Measurements from ENCODE around the gene CEP20.
"Not testable (repeated sequence)": the region's sequence is repeated elsewhere in the genome, so short reads cannot be mapped to it uniquely, and the experiment has no call there.

CEP20 gene

DNA sequence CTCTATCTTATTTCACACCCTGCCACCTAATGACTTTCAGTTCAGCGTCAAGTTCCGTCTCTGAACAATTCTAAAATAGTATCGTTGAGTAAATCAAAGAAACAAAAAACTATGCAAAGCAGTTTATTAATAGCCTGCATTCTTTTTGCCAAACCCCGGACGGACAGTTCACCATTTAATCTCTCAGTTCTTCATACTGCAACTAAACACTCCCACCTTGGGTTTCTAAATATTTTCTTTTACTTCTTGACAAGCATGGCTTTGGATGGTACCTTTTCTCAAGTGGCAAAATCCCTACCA is 32.7 kb downstream of the CEP20 start:
- no peak for DNase-seq (ENCODE audit: low read depth in 2 of 2)
- TF ChIP-seq, protein P1, sequence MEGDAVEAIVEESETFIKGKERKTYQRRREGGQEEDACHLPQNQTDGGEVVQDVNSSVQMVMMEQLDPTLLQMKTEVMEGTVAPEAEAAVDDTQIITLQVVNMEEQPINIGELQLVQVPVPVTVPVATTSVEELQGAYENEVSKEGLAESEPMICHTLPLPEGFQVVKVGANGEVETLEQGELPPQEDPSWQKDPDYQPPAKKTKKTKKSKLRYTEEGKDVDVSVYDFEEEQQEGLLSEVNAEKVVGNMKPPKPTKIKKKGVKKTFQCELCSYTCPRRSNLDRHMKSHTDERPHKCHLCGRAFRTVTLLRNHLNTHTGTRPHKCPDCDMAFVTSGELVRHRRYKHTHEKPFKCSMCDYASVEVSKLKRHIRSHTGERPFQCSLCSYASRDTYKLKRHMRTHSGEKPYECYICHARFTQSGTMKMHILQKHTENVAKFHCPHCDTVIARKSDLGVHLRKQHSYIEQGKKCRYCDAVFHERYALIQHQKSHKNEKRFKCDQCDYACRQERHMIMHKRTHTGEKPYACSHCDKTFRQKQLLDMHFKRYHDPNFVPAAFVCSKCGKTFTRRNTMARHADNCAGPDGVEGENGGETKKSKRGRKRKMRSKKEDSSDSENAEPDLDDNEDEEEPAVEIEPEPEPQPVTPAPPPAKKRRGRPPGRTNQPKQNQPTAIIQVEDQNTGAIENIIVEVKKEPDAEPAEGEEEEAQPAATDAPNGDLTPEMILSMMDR (IDR thresholded peaks at IDR 0.05; ENCODE audit: low read depth, low read length), result no peak
- H3K4me3 ChIP-seq (replicated peaks in 1 of 2; ENCODE audit: low read depth in 2 of 2, low read length in 2 of 2), result no peak overlapping the region

DNA sequence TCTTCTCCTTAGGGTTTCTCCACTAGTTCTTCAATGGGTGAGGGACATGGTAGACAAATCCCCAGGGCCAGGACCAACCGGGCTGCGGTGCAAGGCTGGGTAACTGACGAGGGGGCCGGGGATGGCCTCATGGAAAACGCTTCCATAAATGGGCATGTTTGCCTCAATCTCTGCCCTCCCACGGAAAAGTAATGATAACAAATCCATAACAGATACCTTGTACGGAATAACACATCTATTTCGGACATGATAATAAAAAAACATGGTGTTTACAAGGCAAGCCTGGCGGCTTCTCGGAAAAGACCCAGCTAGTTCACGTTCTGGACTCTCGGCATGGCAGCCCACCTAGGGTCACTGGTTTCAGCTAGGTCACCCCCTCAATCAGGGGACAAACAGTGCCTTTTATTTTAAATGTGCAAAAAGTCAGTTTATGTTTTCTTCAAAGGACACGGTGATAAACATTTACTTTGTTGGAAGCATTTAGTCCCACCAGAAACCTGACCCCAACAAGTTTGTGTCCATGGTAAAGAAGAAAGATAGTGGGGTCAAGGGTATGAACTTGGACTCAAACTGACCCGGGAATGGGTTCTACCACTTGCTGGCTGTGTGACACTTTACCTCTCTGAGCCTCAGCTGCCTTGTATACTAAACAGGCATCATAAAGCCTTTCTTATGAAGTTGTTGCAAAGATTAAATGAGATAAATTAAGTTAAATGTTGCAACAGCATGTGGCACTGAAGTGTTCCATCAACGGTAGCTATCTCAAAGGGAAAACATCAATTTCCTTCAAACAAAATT is 33.3 kb downstream of the CEP20 start:
- TF ChIP-seq, protein P1 (IDR thresholded peaks at IDR 0.05; ENCODE audit: low read depth, low read length), result no peak
- DNase-seq (ENCODE audit: low read depth in 2 of 2), result no peak
- no peak overlapping the region for H3K4me3 ChIP-seq (replicated peaks in 1 of 2; ENCODE audit: low read depth in 2 of 2, low read length in 2 of 2)

DNA sequence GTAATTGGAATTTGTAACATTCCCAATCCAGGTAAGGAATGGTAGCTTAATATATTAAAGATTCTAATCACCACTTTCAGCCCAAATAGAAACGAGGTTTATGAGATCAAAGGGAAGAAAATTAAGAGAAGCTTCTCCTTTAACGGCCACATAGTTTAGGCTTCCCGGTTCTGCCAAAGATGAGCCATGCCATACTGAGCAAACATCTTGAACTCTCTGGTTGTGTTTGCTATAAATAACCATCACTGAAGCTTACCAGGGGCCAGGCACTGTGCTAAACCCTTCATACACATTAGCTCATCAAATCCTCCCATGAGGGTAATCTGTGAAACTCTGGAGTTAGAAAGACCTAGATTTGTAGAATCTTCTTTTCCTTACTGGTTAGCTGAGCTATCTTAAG is 34.3 kb downstream of the CEP20 start:
- H3K4me3 ChIP-seq (replicated peaks in 1 of 2; ENCODE audit: low read depth in 2 of 2, low read length in 2 of 2), result no peak overlapping the region
- TF ChIP-seq, protein P1 (IDR thresholded peaks at IDR 0.05; ENCODE audit: low read depth, low read length), result no peak
- DNase-seq (ENCODE audit: low read depth in 2 of 2), result no peak

DNA sequence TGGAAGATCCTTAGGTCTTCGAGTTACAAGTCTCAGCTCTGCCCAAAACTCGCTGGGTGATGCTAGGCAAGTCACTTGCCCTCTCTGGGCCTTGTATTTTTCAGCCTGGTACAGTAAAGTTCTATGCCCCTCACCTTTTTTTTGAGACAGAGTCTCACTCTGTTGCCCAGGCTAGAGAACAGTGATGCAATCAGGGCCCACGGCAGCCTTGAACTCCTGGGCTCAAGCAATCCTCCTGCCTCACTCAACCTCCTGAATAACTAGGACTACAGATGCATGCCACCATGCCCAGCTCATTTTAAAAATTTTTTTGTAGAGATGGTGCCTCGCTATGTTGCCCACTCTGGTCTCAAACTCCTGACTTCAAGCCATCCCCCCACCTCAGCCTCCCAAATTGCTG is 35.4 kb downstream of the CEP20 start:
- DNase-seq (ENCODE audit: low read depth in 2 of 2), result no peak
- TF ChIP-seq, protein P1 (IDR thresholded peaks at IDR 0.05; ENCODE audit: low read depth, low read length), result no peak
- no peak overlapping the region for H3K4me3 ChIP-seq (replicated peaks in 1 of 2; ENCODE audit: low read depth in 2 of 2, low read length in 2 of 2)

DNA sequence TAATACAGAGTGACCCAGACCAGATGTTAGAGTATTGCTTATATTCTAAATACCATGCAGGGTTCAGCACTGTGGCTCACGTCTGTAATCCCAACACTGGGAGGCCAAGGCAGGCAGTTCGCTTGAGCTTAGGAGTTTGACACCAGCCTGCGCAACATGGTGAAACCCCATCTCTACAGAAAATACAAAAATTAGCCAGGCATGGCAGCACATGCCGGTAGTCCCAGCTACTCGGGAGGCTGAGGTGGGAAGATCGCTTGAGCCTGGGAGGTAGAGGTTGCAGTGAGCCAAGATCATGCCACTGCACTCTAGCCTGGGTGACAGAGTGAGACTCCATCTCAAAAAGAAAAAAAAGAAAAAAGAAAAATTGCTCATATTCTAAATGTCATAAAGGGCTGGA is 37.8 kb downstream of the CEP20 start:
- H3K4me3 ChIP-seq (replicated peaks in 1 of 2; ENCODE audit: low read depth in 2 of 2, low read length in 2 of 2); DNase-seq (ENCODE audit: low read depth in 2 of 2): not testable (repeated sequence)

DNA sequence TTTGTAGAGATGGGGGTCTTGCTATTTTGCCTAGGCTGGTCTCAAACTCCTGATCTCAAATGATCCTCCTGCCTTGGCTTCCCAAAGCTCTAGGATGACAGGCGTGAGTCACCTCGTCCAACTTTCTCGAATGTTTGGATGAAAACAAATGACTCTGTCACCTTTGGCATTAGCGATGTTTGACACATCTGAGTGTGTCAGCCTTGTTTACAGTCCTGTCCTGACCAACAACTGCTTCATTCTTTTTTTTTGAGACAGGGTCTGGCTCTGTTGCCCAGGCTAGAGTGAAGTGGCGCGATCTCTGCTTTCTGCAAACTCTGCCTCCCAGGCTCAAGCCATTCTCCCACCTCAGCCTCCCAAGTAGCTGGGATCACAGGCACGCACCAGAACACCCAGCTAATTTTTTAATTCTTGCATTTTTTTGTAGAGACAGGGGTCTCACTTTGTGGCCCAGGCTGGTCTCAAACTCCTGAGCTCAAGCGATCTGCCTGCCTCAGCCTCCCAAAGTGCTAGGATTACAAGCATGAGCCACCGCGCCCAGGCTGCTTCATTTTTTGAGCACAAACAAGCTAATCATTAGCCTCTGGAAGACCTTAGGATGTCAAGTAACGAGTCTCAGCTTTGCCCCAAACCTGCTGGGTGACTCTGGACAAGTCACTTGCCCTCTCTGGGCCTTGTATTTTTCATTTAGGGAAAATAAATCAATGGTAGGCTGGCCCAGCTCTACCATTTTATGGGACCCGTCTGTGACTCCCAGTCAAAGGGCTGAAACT is 39.0 kb downstream of the CEP20 start:
- TF ChIP-seq, protein P1 (IDR thresholded peaks at IDR 0.05; ENCODE audit: low read depth, low read length), result no peak
- DNase-seq (ENCODE audit: low read depth in 2 of 2), result no peak
- H3K4me3 ChIP-seq (replicated peaks in 1 of 2; ENCODE audit: low read depth in 2 of 2, low read length in 2 of 2), result no peak overlapping the region

DNA sequence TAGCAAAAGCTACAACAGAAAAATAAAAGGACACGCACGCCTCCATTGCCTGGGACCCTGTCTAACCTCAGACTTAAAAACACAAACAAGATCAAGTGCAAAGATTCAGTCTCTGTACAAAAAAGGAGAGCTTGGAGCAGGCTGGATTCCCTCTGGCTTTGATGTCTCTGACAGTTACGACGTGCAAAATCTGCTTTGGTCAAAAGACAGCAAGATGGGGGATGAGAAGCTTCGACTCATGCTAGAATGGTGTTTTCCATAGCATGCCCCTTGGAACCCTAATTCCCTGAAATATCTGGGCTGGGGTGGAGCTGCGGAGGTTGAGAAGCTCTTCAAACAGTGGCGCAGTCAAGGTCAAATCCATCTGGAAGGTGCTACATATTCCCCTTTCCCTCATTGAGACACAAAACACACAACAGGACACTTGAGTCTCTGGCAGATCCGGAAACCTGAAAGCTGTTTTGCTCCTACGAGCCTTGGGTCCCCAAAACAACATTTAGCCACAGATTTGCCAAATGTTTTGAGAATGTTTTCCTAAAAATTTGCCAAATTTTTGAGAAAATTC is 40.7 kb downstream of the CEP20 start:
- TF ChIP-seq, protein P1 (IDR thresholded peaks at IDR 0.05; ENCODE audit: low read depth, low read length), result no peak
- no peak overlapping the region for H3K4me3 ChIP-seq (replicated peaks in 1 of 2; ENCODE audit: low read depth in 2 of 2, low read length in 2 of 2)
- no peak for DNase-seq (ENCODE audit: low read depth in 2 of 2)

Data from cardiac fibroblast (primary cell).